Lower lobe of right lung (tissue), 2 donors: ENCODE data around the gene HS6ST3. TPM values are rescaled to one million over a fixed set of nuclear protein-coding genes. Genes with fewer than 3 reads are reported as not detected.

ENCODE experiments used
- ATAC-seq, 2 donors: fragments of 200-7000 bp; cut with Tn5 transposase; one replicate each; pipeline ENCODE4 v1.9.1; 2020 to 2022; ENCODE audit warnings: mild to moderate bottlenecking in 2 of 2, moderate library complexity in 2 of 2
- DNase-seq: peaks from one replicate; pipeline ENCODE4 v3.0.0-alpha.2; 2020
- H3K27ac ChIP-seq: fragments of 200-600 bp; one replicate; pipeline ENCODE4 v1.8.0; 2022
- H3K27me3 ChIP-seq: fragments of 200-600 bp; one replicate; pipeline ENCODE4 v1.8.0; 2022; ENCODE audit warnings: low read depth
- H3K36me3 ChIP-seq: fragments of 200-600 bp; one replicate; pipeline ENCODE4 v1.8.0; 2022; ENCODE audit warnings: mild to moderate bottlenecking
- H3K4me1 ChIP-seq: fragments of 200-600 bp; one replicate; pipeline ENCODE4 v1.8.0; 2022
- H3K4me3 ChIP-seq: fragments of 200-600 bp; one replicate; pipeline ENCODE4 v1.8.0; 2022; ENCODE audit warnings: mild to moderate bottlenecking
- H3K9me3 ChIP-seq: fragments of 200-600 bp; one replicate; pipeline ENCODE4 v1.8.0; 2022
- CTCF ChIP-seq: fragments of 200-600 bp; IDR thresholded peaks from one replicate; pipeline ENCODE4 v1.8.0; 2022; ENCODE audit warnings: antibody characterized with exemption, mild to moderate bottlenecking
- intact Hi-C: fragments of 100-400 bp; cut with DNase I; formaldehyde crosslinking; loops from one replicate; pipeline ENCODE4 v1.11.0; 2022
- total RNA-seq: library from RNA; stranded (reverse); fragmentation: NEBNext Ultra II Directional; extraction: Animal tissue kit (Norgen Biotek cat#: 25700); gene quantifications from one replicate; pipeline ENCODE4 v1.2.1, GENCODE V29; 2021
- donor health status: DM: no; HTN: yes; CAD: no; lungs with severe emphysema.

The HS6ST3 gene
- total RNA-seq, 1 donor from 2014 or later, result 0.06 TPM

- ATAC-seq, result peak; percentile 72 to 81
- Histone ChIP-seq H3K4me3 (peak overlapping the region; percentile 81), H3K4me1 (peaks cover 4% of the 10 kb centered on the region), H3K36me3 (no peaks in the 10 kb centered on the region), H3K27ac (peak overlapping the region; percentile 88), H3K9me3 (no peaks in the 10 kb centered on the region), H3K27me3 (no peaks in the 10 kb centered on the region)
- intact Hi-C loops, result no loop called here
- no peak for DNase-seq
- no peak for TF ChIP-seq CTCF
These were observed 37.3 kb upstream of the HS6ST3 start for GRCh38 chr13:96052656-96053002.

GRCh38 chr13:96053003-96053703 lies 36.8 kb upstream of the HS6ST3 start, which contains the start of gene UGGT2:
TSS of gene UGGT2 (minus strand) at chr13:96053401. CDS start at chr13:96053312, 89 bp downstream.
- intact Hi-C loops, result no loop called here
- Histone ChIP-seq H3K27me3 (no peaks in the 10 kb centered on the region), H3K9me3 (no peaks in the 10 kb centered on the region), H3K4me3 (peak within 1 kb of the TSS; percentile 81), H3K36me3 (no peaks in the 10 kb centered on the region), H3K4me1 (peaks cover 4% of the 10 kb centered on the region), H3K27ac (peak within 1 kb of the TSS; percentile 88)
- DNase-seq, result peak; percentile 97
- peak; percentile 100 for ATAC-seq
- TF ChIP-seq CTCF, result no peak

GRCh38 chr13:96065849-96066248 lies 24.1 kb upstream of the HS6ST3 start:
- H3K9me3 ChIP-seq, result no peaks in the 10 kb centered on the region
- H3K4me3 ChIP-seq, result no peak overlapping the region
- intact Hi-C loops, result no loop called here
- H3K27ac ChIP-seq, result no peak overlapping the region
- no peaks in the 10 kb centered on the region for H3K36me3 ChIP-seq
- H3K4me1 ChIP-seq, result no peaks in the 10 kb centered on the region
- no peak for ATAC-seq
- no peak for DNase-seq
- TF ChIP-seq CTCF, result no peak
- peaks cover 9% of the 10 kb centered on the region for H3K27me3 ChIP-seq

GRCh38 chr13:96068729-96069128 lies 21.2 kb upstream of the HS6ST3 start:
- Histone ChIP-seq H3K4me3 (no peak overlapping the region), H3K36me3 (no peaks in the 10 kb centered on the region), H3K27ac (no peak overlapping the region), H3K4me1 (no peaks in the 10 kb centered on the region), H3K27me3 (peaks cover under 1% of the 10 kb centered on the region), H3K9me3 (no peaks in the 10 kb centered on the region)
- no peak for ATAC-seq
- intact Hi-C loops, result no loop called here
- TF ChIP-seq CTCF, result no peak
- DNase-seq, result no peak

GRCh38 chr13:96071504-96071903 lies 18.4 kb upstream of the HS6ST3 start:
- no peak for DNase-seq
- Histone ChIP-seq H3K4me1 (no peaks in the 10 kb centered on the region), H3K36me3 (no peaks in the 10 kb centered on the region), H3K27ac (no peak overlapping the region), H3K4me3 (no peak overlapping the region), H3K27me3 (no peaks in the 10 kb centered on the region), H3K9me3 (no peaks in the 10 kb centered on the region)
- no peak for TF ChIP-seq CTCF
- intact Hi-C loops, result no loop called here
- ATAC-seq, result no peak
